Ascending aorta (tissue), 2 donors: Measurements from ENCODE around the gene VSIR. TPM values are rescaled to one million over a fixed set of nuclear protein-coding genes. Genes with fewer than 3 reads are reported as not detected.

Experiments used
- DNase-seq, 2 donors: peaks; one replicate each; pipeline ENCODE4 v3.0.0-alpha.2; 2019; ENCODE audit warnings: low spot score in 2 of 2
- H3K27ac ChIP-seq, 2 donors: fragments of 200-600 bp; sonication (generic); one replicate each; pipeline ENCODE4 v1.5.1; 2016 to 2017; ENCODE audit warnings: mild to moderate bottlenecking in 1 of 2
- H3K27me3 ChIP-seq: fragments of 200-600 bp; sonication (generic); one replicate; pipeline ENCODE4 v1.5.1; 2017
- H3K36me3 ChIP-seq, 2 donors: fragments of 200-600 bp; sonication (generic); one replicate each; pipeline ENCODE4 v1.5.1; 2016
- H3K4me1 ChIP-seq, 2 donors: fragments of 200-600 bp; sonication (generic); one replicate each; pipeline ENCODE4 v1.5.1; 2016 to 2017; ENCODE audit warnings: mild to moderate bottlenecking in 1 of 2
- H3K4me3 ChIP-seq, 2 donors: fragments of 200-600 bp; sonication (generic); one replicate each; pipeline ENCODE4 v1.5.1; 2016 to 2017; ENCODE audit warnings: mild to moderate bottlenecking in 1 of 2
- H3K9me3 ChIP-seq, 2 donors: fragments of 200-600 bp; sonication (generic); one replicate each; pipeline ENCODE4 v1.5.1; 2016
- intact Hi-C: fragments of 100-400 bp; cut with DNase I; formaldehyde crosslinking; loops from one replicate; pipeline ENCODE4 v1.15.1; 2023
- total RNA-seq: library from RNA; depleted of rRNA; stranded (reverse); fragments of >200 nt; gene quantifications from one replicate; pipeline ENCODE4 v1.1.0, GENCODE V29; 2016
- TF ChIP-seq, protein P1 (sequence below), 3 experiments: fragments of 200-600 bp in 2 of 3; fragments of 450-650 bp in 1 of 3; sonication (generic) in 2 of 3; IDR thresholded peaks; one replicate each; pipeline ENCODE4 v1.5.1; 2016 to 2019; ENCODE audit warnings: antibody characterized with exemption in 3 of 3, mild to moderate bottlenecking in 1 of 3, moderate library complexity in 1 of 3

Gene VSIR
- total RNA-seq, 1 donor from 2014 or later: 193 TPM

DNA sequence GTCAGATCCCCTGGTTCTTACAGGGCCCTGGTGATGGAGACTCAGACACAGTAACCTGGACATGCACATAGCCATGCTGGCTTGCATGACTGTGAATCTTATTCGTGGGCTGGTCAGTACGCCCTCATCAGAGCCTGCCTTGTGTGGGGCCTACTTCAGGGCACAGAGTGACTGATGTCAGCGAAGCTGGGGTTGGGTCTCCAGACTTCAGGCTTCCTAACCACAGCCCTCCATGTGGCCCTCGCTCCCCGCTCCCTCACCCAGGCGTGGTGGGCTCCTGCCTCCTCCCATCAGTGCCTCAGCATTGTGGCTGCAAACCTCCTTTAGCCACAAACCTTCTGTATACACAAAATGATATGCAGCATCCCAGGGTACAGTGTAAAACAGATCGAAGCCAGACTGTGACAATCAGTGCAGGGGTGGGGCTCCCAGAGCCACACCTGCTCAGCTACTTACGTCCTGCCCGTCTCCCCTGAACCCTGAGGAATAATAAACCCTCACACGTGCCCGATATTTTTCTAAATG, 46.7 kb downstream of the VSIR start:
- Histone ChIP-seq H3K9me3 (no peaks in the 10 kb centered on the region), H3K27ac (no peak overlapping the region), H3K4me3 (no peak overlapping the region), H3K36me3 (no peaks in the 10 kb centered on the region), H3K27me3 (no peaks in the 10 kb centered on the region), H3K4me1 (peaks cover 11 to 20% of the 10 kb centered on the region in 2 donors)
- DNase-seq: no peak
- TF ChIP-seq, protein P1, sequence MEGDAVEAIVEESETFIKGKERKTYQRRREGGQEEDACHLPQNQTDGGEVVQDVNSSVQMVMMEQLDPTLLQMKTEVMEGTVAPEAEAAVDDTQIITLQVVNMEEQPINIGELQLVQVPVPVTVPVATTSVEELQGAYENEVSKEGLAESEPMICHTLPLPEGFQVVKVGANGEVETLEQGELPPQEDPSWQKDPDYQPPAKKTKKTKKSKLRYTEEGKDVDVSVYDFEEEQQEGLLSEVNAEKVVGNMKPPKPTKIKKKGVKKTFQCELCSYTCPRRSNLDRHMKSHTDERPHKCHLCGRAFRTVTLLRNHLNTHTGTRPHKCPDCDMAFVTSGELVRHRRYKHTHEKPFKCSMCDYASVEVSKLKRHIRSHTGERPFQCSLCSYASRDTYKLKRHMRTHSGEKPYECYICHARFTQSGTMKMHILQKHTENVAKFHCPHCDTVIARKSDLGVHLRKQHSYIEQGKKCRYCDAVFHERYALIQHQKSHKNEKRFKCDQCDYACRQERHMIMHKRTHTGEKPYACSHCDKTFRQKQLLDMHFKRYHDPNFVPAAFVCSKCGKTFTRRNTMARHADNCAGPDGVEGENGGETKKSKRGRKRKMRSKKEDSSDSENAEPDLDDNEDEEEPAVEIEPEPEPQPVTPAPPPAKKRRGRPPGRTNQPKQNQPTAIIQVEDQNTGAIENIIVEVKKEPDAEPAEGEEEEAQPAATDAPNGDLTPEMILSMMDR (IDR thresholded peaks at IDR 0.05): no peak
- intact Hi-C loops: no loop called here

DNA sequence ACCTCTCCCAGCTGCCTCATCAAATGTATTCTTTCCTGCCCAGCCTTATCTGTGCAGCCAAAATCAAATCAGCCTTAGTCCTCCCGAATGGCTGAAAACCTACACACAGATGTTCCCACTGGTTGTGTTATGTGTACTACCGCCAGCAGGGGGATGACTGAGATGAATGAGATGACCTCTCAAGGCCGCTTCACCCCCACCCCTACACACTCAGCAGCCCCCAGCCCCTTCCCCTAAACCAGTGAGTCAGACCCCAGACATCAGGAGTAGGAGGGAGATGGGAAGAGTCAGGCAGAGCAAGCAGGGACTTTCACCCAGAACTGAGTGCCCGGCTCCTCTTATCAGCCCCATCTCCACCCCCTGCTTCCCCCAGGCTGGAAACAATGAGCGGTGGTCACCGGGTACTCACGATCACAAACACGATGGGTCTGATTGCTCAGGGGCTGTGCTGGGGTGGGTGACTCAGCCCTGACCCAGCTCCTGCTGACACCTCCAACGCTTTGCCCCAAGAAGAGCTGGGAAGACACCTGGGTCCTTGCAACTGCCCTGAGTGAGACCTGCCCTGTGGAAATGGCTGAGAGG, 47.2 kb downstream of the VSIR start:
- no peak overlapping the region for H3K27ac ChIP-seq
- H3K4me1 ChIP-seq: peaks cover 11 to 20% of the 10 kb centered on the region in 2 donors
- TF ChIP-seq, protein P1 (IDR thresholded peaks at IDR 0.05): peak in 1 of 3 experiments; percentile 9
- H3K27me3 ChIP-seq: no peaks in the 10 kb centered on the region
- H3K4me3 ChIP-seq: no peak overlapping the region
- no peaks in the 10 kb centered on the region for H3K9me3 ChIP-seq
- no peak for DNase-seq
- H3K36me3 ChIP-seq: no peaks in the 10 kb centered on the region
- intact Hi-C loops: no loop called here

GRCh38 chr10:71725249-71725648, 48.1 kb downstream of the VSIR start:
- Histone ChIP-seq H3K36me3 (no peaks in the 10 kb centered on the region), H3K4me1 (peaks cover 11 to 20% of the 10 kb centered on the region in 2 donors), H3K9me3 (no peaks in the 10 kb centered on the region), H3K27me3 (no peaks in the 10 kb centered on the region), H3K27ac (no peak overlapping the region), H3K4me3 (no peak overlapping the region)
- intact Hi-C loops: no loop called here
- DNase-seq: no peak
- TF ChIP-seq, protein P1 (IDR thresholded peaks at IDR 0.05): no peak

- no peaks in the 10 kb centered on the region for H3K36me3 ChIP-seq
- no peak overlapping the region for H3K27ac ChIP-seq
- H3K4me1 ChIP-seq: peaks cover 11 to 21% of the 10 kb centered on the region in 2 donors
- no peak for DNase-seq
- no peaks in the 10 kb centered on the region for H3K9me3 ChIP-seq
- TF ChIP-seq, protein P1 (IDR thresholded peaks at IDR 0.05): no peak
- no peaks in the 10 kb centered on the region for H3K27me3 ChIP-seq
- H3K4me3 ChIP-seq: no peak overlapping the region
- intact Hi-C loops: no loop called here
These were observed 48.8 kb downstream of the VSIR start for GRCh38 chr10:71724539-71724938.

- no peak overlapping the region for H3K27ac ChIP-seq
- TF ChIP-seq, protein P1 (IDR thresholded peaks at IDR 0.05): no peak
- H3K4me1 ChIP-seq: peaks cover 3 to 15% of the 10 kb centered on the region in 2 donors
- no peaks in the 10 kb centered on the region for H3K9me3 ChIP-seq
- no peak overlapping the region for H3K4me3 ChIP-seq
- DNase-seq: no peak
- intact Hi-C loops: no loop called here
- no peaks in the 10 kb centered on the region for H3K36me3 ChIP-seq
- no peaks in the 10 kb centered on the region for H3K27me3 ChIP-seq
These were observed 50.0 kb downstream of the VSIR start for GRCh38 chr10:71723311-71723710.
